H9 (cell line): ENCODE data around the gene SLC22A12. TPM values are rescaled to one million over a fixed set of nuclear protein-coding genes. Genes with fewer than 3 reads are reported as not detected.

ENCODE experiments used
- DNase-seq: peaks from one replicate; pipeline ENCODE4 v3.0.0-alpha.2; 2017
- H2AFZ ChIP-seq: one replicate; pipeline ENCODE4 v1.6.1; 2013; ENCODE audit warnings: mild to moderate bottlenecking, low read length, control low read depth, moderate library complexity
- H2AK5ac ChIP-seq: 2 replicates; pipeline ENCODE4 v1.6.1; 2013; ENCODE audit warnings: low read length, control low read depth, mixed read lengths; ENCODE audit not compliant: insufficient read length
- H2BK120ac ChIP-seq: one replicate; pipeline ENCODE4 v1.6.1; 2013; ENCODE audit warnings: low read depth, mild to moderate bottlenecking, low read length, control low read depth, inconsistent platforms; ENCODE audit not compliant: poor library complexity, severe bottlenecking
- H2BK12ac ChIP-seq: 2 replicates; pipeline ENCODE4 v1.6.1; 2013; ENCODE audit warnings: low read length, control low read depth, mixed read lengths, low read depth; ENCODE audit not compliant: insufficient read length
- H2BK15ac ChIP-seq: 2 replicates; pipeline ENCODE4 v1.6.1; 2013; ENCODE audit warnings: low read depth, low read length, control low read depth
- H2BK20ac ChIP-seq: one replicate; pipeline ENCODE4 v1.6.1; 2013; ENCODE audit warnings: low read depth, mild to moderate bottlenecking, low read length, control low read depth, inconsistent platforms; ENCODE audit not compliant: poor library complexity, severe bottlenecking
- H2BK5ac ChIP-seq: 2 replicates; pipeline ENCODE4 v1.6.1; 2013; ENCODE audit warnings: low read length, control low read depth, mixed read lengths; ENCODE audit not compliant: insufficient read length
- H3K14ac ChIP-seq: 2 replicates; pipeline ENCODE4 v1.6.1; 2013; ENCODE audit warnings: low read length, control low read depth; ENCODE audit not compliant: insufficient read depth
- H3K18ac ChIP-seq: 2 replicates; pipeline ENCODE4 v1.6.1; 2013; ENCODE audit warnings: low read depth, mild to moderate bottlenecking, mixed read lengths, low read length, control low read depth; ENCODE audit not compliant: insufficient read length
- H3K23ac ChIP-seq: 2 replicates; pipeline ENCODE4 v1.6.1; 2013; ENCODE audit warnings: low read length, control low read depth, mixed read lengths, low read depth; ENCODE audit not compliant: insufficient read length
- H3K23me2 ChIP-seq: 2 replicates; pipeline ENCODE4 v1.6.1; 2013; ENCODE audit warnings: low read depth, mild to moderate bottlenecking, mixed read lengths, low read length, control low read depth; ENCODE audit not compliant: insufficient read length, poor library complexity, severe bottlenecking
- H3K27ac ChIP-seq: 2 replicates; pipeline ENCODE4 v1.5.1; 2013; ENCODE audit warnings: low read length, control low read depth, mixed read lengths, low read depth; ENCODE audit not compliant: insufficient read length
- H3K27me3 ChIP-seq: 2 replicates; pipeline ENCODE4 v1.6.1; 2013; ENCODE audit warnings: low read length, control low read depth, inconsistent platforms; ENCODE audit not compliant: insufficient read depth
- H3K4ac ChIP-seq: 2 replicates; pipeline ENCODE4 v1.6.1; 2013; ENCODE audit warnings: low read depth, mild to moderate bottlenecking, control low read depth, inconsistent platforms, low read length, moderate library complexity
- H3K4me1 ChIP-seq: 2 replicates; pipeline ENCODE4 v1.6.1; 2013; ENCODE audit warnings: low read length, control low read depth, inconsistent platforms; ENCODE audit not compliant: insufficient read depth
- H3K4me2 ChIP-seq: 2 replicates; pipeline ENCODE4 v1.6.1; 2013; ENCODE audit warnings: low read length, control low read depth, mixed read lengths; ENCODE audit not compliant: insufficient read length, insufficient read depth
- H3K56ac ChIP-seq: 2 replicates; pipeline ENCODE4 v1.6.1; 2013; ENCODE audit warnings: low read depth, mild to moderate bottlenecking, mixed read lengths, low read length, control low read depth; ENCODE audit not compliant: insufficient read length
- H3K79me1 ChIP-seq: 2 replicates; pipeline ENCODE4 v1.6.1; 2013; ENCODE audit warnings: low read depth, mild to moderate bottlenecking, moderate library complexity, low read length, control low read depth, inconsistent platforms; ENCODE audit not compliant: insufficient read depth, poor library complexity, severe bottlenecking
- H3K79me2 ChIP-seq: 2 replicates; pipeline ENCODE4 v1.6.1; 2013; ENCODE audit warnings: low read length, control low read depth, inconsistent platforms; ENCODE audit not compliant: insufficient read depth
- H3K9ac ChIP-seq: 2 replicates; pipeline ENCODE4 v1.6.1; 2013; ENCODE audit warnings: low read length, control low read depth, mixed read lengths; ENCODE audit not compliant: insufficient read length; ENCODE audit errors: extremely low read depth
- H3K9me3 ChIP-seq: one replicate; pipeline ENCODE4 v1.6.1; 2013; ENCODE audit warnings: low read depth, low read length, inconsistent platforms; ENCODE audit not compliant: control insufficient read depth
- H3T11ph ChIP-seq: one replicate; pipeline ENCODE4 v1.6.1; 2013; ENCODE audit warnings: mild to moderate bottlenecking, low read length, control low read depth, inconsistent platforms
- H4K20me1 ChIP-seq: one replicate; pipeline ENCODE4 v1.6.1; 2013; ENCODE audit not compliant: control insufficient read depth, insufficient read length, insufficient read depth
- H4K5ac ChIP-seq: 2 replicates; pipeline ENCODE4 v1.6.1; 2013; ENCODE audit warnings: low read depth, mild to moderate bottlenecking, mixed read lengths, low read length, control low read depth; ENCODE audit not compliant: insufficient read length
- H4K8ac ChIP-seq: replicated peaks from 2 replicates; pipeline ENCODE4 v1.6.1; 2013; ENCODE audit warnings: low read length, control low read depth, mixed read lengths, low read depth; ENCODE audit not compliant: insufficient read length
- H4K91ac ChIP-seq: 2 replicates; pipeline ENCODE4 v1.6.1; 2013; ENCODE audit warnings: low read depth, mild to moderate bottlenecking, moderate library complexity, mixed read lengths, low read length, control low read depth; ENCODE audit not compliant: insufficient read length
- H3K27ac Mint-ChIP-seq, 3 experiments: 2 replicates in 2 of 3; 3 replicates in 1 of 3; pipeline ENCODE4 v1.8.0; 2020 to 2021; ENCODE audit warnings: mixed read lengths in 3 of 3, mild to moderate bottlenecking in 1 of 3, moderate library complexity in 1 of 3
- H3K27me3 Mint-ChIP-seq: 2 replicates; pipeline ENCODE4 v1.8.0; 2021; ENCODE audit warnings: low read depth, mild to moderate bottlenecking, moderate library complexity, mixed read lengths
- H3K36me3 Mint-ChIP-seq, 3 experiments: 2 replicates in 2 of 3; 3 replicates in 1 of 3; pipeline ENCODE4 v1.8.0; 2020 to 2021; ENCODE audit warnings: low read depth in 3 of 3, mixed read lengths in 3 of 3; ENCODE audit not compliant: insufficient read depth in 1 of 3
- H3K4me1 Mint-ChIP-seq, 2 experiments: 2 replicates each; pipeline ENCODE4 v1.8.0; 2020; ENCODE audit warnings: mixed read lengths in 2 of 2
- H3K4me3 Mint-ChIP-seq, 2 experiments: 2 replicates in 1 of 2; 3 replicates in 1 of 2; pipeline ENCODE4 v1.8.0; 2020 to 2021; ENCODE audit warnings: mild to moderate bottlenecking in 2 of 2, mixed read lengths in 2 of 2, moderate library complexity in 1 of 2
- H3K9me3 Mint-ChIP-seq, 2 experiments: 2 replicates in 1 of 2; 3 replicates in 1 of 2; pipeline ENCODE4 v1.8.0; 2020; ENCODE audit warnings: mild to moderate bottlenecking in 2 of 2, mixed read lengths in 2 of 2, moderate library complexity in 1 of 2
- CTCF ChIP-seq: fragments of 200-600 bp; sonication (generic); conservative IDR thresholded peaks from 3 replicates; pipeline ENCODE4 v1.8.0; 2021; ENCODE audit warnings: antibody characterized with exemption, mild to moderate bottlenecking
- WGBS: extraction: QIAGEN DNeasy Blood & Tissue Kit; methylation state at CpG from one replicate; pipeline ENCODE4 v1.1.7; 2013; ENCODE audit warnings: missing lambda C conversion rate, low lambda C conversion rate, mixed read lengths; ENCODE audit not compliant: insufficient read length; ENCODE audit errors: extremely low coverage; 5-methylcytosine and 5-hydroxymethylcytosine counted together
- total RNA-seq: library from RNA; stranded (reverse); gene quantifications from 2 replicates; pipeline ENCODE4 v1.2.1, GENCODE V29; 2021

Gene SLC22A12
- total RNA-seq, 1 experiment from 2014 or later = not detected

GRCh38 chr11:64632237-64632636 is 41.2 kb downstream of the SLC22A12 start:
- no peak overlapping the region for H3K14ac ChIP-seq
- no CpG with 5 or more reads among the region's 6 CpGs for WGBS
- H3K9ac ChIP-seq = no peak overlapping the region

More at GRCh38 chr11:64632237-64632636, 41.2 kb downstream of the SLC22A12 start:
- DNase-seq = no peak
- Mint-ChIP-seq H3K27ac (no peak overlapping the region; a peak in 1 of 7 replicates), H3K27me3 (peaks cover 61% of the 10 kb centered on the region), H3K4me1 (peaks cover 11 to 29% of the 10 kb centered on the region in 2 experiments), H3K36me3 (peaks cover 0 to 4% (median 0%) of the 10 kb centered on the region in 3 experiments; a peak in 1 of 7 replicates), H3K9me3 (peaks cover 0 to 3% of the 10 kb centered on the region in 2 experiments; a peak in 1 of 5 replicates), H3K4me3 (no peak overlapping the region)
- Histone ChIP-seq H3K27me3 (peaks cover 5% of the 10 kb centered on the region; the same call in 1 of the 2 replicates), H2BK20ac (no peak overlapping the region), H3K79me2 (no peaks in the 10 kb centered on the region), H2BK15ac (no peak overlapping the region), H2BK5ac (no peak overlapping the region), H3K23me2 (no peaks in the 10 kb centered on the region), H3K27ac (no peak overlapping the region), H2BK12ac (no peak overlapping the region), H2AK5ac (no peak overlapping the region), H3K56ac (no peak overlapping the region), H4K91ac (no peak overlapping the region), H3K4me1 (no peaks in the 10 kb centered on the region; the same call in 1 of the 2 replicates), H3K23ac (no peak overlapping the region), H2BK120ac (no peak overlapping the region), H3K79me1 (no peaks in the 10 kb centered on the region), H4K20me1 (no peaks in the 10 kb centered on the region), H3T11ph (no peak overlapping the region), H3K4me2 (no peak overlapping the region), H4K5ac (no peak overlapping the region), H3K4ac (no peak overlapping the region), H4K8ac (no peak overlapping the region), H3K9me3 (no peaks in the 10 kb centered on the region), H3K18ac (no peak overlapping the region), H2AFZ (no peak overlapping the region)
- no peak for TF ChIP-seq CTCF
